A549 treated with AZD9567 at 1 μM for 4 hours (cell line): ENCODE measurements around the gene EDC4. TPM values are rescaled to one million over a fixed set of nuclear protein-coding genes. Genes with fewer than 3 reads are reported as not detected.

ENCODE experiments used
- total RNA-seq: library from RNA; stranded (reverse); fragments of 200-300 nt; extraction: Qiagen RNA extraction; gene quantifications from 5 replicates; pipeline ENCODE4 v1.2.3, GENCODE V29; 2022; ENCODE audit not compliant: insufficient read depth

The EDC4 gene, protein sequence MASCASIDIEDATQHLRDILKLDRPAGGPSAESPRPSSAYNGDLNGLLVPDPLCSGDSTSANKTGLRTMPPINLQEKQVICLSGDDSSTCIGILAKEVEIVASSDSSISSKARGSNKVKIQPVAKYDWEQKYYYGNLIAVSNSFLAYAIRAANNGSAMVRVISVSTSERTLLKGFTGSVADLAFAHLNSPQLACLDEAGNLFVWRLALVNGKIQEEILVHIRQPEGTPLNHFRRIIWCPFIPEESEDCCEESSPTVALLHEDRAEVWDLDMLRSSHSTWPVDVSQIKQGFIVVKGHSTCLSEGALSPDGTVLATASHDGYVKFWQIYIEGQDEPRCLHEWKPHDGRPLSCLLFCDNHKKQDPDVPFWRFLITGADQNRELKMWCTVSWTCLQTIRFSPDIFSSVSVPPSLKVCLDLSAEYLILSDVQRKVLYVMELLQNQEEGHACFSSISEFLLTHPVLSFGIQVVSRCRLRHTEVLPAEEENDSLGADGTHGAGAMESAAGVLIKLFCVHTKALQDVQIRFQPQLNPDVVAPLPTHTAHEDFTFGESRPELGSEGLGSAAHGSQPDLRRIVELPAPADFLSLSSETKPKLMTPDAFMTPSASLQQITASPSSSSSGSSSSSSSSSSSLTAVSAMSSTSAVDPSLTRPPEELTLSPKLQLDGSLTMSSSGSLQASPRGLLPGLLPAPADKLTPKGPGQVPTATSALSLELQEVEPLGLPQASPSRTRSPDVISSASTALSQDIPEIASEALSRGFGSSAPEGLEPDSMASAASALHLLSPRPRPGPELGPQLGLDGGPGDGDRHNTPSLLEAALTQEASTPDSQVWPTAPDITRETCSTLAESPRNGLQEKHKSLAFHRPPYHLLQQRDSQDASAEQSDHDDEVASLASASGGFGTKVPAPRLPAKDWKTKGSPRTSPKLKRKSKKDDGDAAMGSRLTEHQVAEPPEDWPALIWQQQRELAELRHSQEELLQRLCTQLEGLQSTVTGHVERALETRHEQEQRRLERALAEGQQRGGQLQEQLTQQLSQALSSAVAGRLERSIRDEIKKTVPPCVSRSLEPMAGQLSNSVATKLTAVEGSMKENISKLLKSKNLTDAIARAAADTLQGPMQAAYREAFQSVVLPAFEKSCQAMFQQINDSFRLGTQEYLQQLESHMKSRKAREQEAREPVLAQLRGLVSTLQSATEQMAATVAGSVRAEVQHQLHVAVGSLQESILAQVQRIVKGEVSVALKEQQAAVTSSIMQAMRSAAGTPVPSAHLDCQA (N-terminal part only)
- total RNA-seq: 38.5 to 68.1 TPM (median 65.8 TPM) in 5 replicates

DNA sequence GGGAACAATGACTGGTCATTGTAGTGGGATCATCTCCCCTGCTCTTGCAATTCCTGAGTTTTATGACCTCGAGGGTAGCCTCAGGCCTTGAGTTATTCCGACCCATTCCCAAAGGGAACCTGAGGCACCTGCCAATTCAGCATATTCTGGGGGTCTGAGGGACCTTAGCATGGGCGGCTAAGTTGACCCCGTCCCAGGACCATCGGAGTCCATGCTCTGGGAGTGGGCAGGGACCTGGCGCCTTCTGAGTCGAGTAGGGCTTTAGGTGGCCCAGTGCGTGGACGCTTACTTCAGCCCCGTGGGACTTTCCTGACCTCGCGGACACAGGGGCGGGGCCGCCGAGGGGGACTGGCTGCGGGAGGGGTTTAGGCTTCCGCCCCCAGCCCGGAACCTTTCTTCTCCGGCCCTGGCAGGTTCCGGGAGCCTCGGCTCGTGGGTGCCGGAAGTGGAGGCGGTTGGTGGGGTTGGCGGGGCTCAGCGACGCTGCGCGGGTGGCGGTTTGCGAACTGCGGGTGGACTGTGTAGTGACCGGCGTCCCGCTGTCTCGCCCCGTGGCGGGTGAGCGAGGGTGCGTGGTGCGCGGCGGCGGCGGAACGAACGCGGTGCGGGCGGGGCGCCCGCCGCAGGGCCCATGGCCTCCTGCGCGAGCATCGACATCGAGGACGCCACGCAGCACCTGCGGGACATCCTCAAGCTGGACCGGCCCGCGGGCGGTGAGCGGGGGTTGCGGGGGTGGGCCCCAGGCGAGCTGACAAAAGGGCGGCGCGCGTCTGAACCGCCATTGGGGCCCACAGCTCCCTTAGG lies at the start of gene EDC4:
Gene EDC4 (plus strand): TSS at position 422 of the 804 bp plus-strand sequence. CDS start 210 bp downstream, at position 632.

DNA sequence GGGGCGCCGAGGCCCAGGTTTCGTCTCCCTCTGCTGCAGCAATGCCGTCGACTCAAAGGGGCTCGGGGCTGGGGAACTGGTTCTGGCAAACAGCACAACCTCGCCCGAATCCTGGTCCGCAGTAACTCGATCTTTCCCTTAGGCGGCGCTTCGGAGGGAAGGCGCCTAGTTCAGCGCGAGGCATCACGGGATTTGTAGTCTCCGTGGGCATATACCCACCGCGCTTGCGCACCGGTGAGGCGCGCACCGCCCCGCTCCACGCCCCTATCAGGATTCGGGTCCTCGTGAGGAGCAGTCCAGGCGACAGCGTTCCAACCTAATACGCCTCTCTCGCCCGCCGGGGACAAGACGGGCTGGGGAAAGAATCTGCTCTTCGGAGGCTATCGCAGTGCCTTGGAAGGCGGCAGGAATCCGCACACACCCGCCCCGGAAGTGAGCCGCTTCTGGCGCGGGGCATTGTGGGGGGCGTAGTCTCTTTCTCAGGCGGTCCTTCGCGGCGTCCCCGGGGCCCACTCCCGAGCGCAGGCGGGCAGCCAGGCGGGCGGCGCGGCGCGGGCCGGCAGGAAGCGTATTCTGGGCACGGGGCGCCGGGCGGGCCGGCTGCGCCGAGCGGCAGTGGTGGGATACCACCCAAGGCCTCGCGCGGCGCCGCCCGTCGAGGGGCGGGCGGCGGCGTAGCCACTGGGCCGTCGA lies 30.9 kb upstream of the EDC4 start, which contains the start of gene THAP11:
Gene THAP11 (plus strand): TSS at position 505 of the 693 bp plus-strand sequence. CDS start 235 bp downstream, outside the sequence.

DNA sequence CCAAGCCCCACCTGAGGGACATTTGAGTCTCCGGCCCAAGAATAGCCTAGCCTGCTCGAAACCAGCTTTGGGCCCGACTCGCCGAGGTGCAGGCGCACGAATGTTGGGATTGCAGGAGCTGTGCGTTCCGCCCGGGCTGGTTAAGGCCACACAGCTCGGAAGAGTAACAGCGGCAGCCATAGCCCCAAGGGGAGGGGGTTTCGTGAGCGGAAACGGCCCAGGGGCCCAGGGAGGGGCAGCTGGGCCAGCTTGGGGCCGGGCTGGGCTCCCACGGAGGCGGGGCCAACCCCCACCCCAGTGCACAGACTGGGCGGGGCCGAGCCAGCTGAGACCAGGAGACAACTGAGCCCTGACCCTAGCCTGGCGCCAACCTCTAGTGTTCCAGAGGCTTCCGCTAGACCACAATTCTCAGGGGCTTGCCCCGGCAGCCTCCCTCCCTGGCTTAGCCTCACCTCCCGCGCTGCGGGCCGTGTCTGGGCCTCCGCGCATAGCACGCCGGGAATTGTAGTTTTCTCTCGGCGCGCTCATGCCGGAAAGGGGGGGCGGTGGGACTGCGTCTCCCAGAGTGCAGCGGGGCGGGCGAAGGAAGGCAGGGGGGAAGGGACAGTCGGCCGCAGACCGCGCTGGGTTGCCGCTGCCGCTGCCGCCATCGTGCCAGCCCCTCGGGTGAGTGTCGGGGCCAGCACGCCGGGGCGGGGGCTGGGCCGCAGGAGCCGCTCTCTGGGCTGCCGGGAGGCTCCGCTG lies 26.4 kb upstream of the EDC4 start, which contains the start of gene NUTF2:
Gene NUTF2 (plus strand): TSS at position 614 of the 744 bp plus-strand sequence. CDS start 18,198 bp downstream, outside the sequence.

DNA sequence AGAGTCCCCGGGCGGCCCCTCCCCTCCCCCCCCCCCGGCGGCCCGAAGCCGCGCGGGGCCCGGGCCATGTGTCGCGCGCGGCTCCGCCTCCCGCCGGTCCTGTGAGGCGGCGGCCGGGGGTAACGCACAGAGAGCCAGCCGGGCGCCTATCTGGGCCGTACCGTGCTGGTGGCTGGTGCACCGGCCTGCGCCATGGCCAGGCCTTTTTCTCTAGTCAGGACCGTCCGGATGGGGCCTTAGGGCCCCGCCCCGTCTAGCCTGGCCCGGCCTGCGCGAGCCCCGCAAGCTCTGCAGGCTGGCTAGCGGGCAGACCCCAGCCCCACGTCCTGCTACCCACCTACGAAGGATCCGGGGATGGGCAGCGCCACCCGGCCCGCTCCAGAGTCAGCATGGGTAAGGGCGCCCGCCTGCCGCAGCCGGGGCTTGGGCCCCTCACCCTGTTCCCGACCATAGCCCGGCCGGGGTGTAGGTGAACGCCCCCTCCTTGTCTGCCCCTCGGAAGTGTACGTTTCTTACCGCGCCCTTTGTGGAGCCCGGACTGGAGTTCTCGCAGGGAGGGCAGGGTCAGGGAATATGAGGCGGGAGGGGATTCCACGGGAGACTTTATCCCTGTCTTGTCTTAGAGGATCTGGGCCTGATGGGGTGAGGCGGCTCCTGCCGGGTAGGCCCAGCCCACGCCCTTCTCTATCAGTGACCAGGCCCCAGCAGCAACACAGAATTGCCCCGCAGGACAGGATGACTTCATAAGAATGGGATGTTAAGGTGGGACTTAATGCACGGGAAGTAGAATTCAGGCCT lies 25.6 kb upstream of the EDC4 start, which contains the start of gene CENPT:
Gene CENPT (minus strand): TSS at position 630 of the 798 bp plus-strand sequence. CDS start 13,834 bp downstream, outside the sequence.

DNA sequence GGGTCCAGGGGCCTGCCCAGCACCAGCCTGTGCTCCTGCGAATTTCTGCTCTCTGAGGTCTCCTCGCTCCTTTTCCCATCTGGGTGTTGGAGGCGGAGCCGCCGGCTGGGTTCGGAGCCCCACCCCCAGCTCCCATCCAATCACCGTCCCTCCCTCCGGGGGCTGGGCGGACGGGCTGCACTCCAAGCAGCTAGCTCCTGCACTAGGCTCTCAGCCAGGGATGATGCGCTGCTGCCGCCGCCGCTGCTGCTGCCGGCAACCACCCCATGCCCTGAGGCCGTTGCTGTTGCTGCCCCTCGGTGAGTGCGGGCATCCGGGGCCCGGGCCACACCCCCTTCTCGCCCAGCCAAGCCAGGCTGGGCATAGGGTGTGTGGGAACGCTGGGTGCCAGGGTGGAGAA lies 11.8 kb downstream of the EDC4 start, which contains the start of gene NRN1L:
Gene NRN1L (plus strand): TSS at position 202 of the 400 bp plus-strand sequence. CDS start 19 bp downstream, at position 221.

DNA sequence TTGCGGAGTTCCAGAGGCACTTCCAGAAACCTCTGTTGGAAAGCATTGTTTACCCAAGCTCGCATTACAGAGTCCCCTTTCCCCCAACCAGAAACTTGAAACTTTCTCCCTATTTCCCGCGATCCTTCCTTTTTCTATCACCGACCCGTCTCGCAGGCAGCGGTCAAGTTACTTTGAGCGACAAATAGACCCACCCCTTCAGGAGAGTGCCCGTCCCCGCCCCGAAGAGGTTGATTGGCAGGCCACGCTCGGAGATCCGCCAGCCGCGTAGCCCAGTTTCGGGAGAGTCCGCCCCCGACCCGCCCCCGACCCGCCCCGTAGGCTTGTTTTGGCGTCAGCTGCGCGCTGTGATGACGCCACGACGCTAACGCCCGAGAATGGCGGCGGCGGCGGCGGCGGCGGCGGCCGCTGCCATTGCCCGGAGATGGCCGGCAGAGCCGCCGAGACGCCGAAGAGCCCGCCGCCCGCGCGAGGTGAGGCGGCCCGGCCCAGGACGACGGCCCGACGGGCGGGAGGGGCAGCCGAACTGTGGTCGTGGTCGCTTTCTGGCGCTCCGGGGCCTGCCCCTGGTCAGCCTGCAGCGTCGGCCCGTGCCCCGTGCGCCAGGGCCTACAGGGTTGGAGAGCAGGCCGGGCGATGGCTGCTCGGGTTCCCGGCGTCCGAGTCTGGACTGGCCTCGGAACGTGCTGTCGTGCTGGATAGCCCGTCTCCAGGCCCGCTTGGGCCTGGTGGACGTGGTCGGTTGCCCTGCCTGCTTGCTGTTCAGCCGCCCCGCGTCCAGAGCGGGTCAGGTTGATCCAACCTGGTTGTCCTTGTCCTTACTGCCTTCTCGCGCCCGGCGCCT lies 20.3 kb downstream of the EDC4 start, which contains the start of gene PSKH1:
Gene PSKH1 (plus strand): TSS at position 356 of the 844 bp plus-strand sequence. CDS start 15,496 bp downstream, outside the sequence.

Other genes starting within 250 kb of the EDC4 start
- gene CARMIL2, start 227.9 kb upstream of the EDC4 start, total RNA-seq: 0.62 to 2.4 TPM (median 2.1 TPM) in 5 replicates
- gene ACD, start 212.8 kb upstream of the EDC4 start, total RNA-seq: 34.7 to 38.7 TPM (median 36.6 TPM) in 5 replicates
- gene PARD6A, start 212.1 kb upstream of the EDC4 start, total RNA-seq: 1.8 to 2.2 TPM (median 2.1 TPM) in 4 of 5 replicates, not detected in the other
- 3.3 to 12.0 TPM (median 10.3 TPM) in 5 replicates for gene ENKD1, start 206.3 kb upstream of the EDC4 start, total RNA-seq
- 0.10 to 0.20 TPM in 2 of 5 replicates, not detected in the others for gene C16orf86, start 206.2 kb upstream of the EDC4 start, total RNA-seq
- 8.9 to 18.3 TPM (median 17.8 TPM) in 5 replicates for gene GFOD2, start 153.7 kb upstream of the EDC4 start, total RNA-seq
- gene RANBP10, start 66.5 kb upstream of the EDC4 start, total RNA-seq: 9.5 to 10.9 TPM (median 10.2 TPM) in 5 replicates
- 0.33 to 0.85 TPM (median 0.43 TPM) in 4 of 5 replicates, not detected in the other for gene TSNAXIP1, start 66.2 kb upstream of the EDC4 start, total RNA-seq
- 23.4 to 41.0 TPM (median 38.1 TPM) in 5 replicates for gene THAP11, start 30.7 kb upstream of the EDC4 start, total RNA-seq
- gene NUTF2, start 26.1 kb upstream of the EDC4 start, total RNA-seq: 234 to 376 TPM (median 237 TPM) in 5 replicates
- 27.5 to 32.3 TPM (median 31.8 TPM) in 5 replicates for gene CENPT, start 25.4 kb upstream of the EDC4 start, total RNA-seq
- 0.29 to 0.37 TPM in 2 of 5 replicates, not detected in the others for gene NRN1L, start 11.8 kb downstream of the EDC4 start, total RNA-seq
- 11.1 to 20.4 TPM (median 15.9 TPM) in 5 replicates for gene PSKH1, start 20.2 kb downstream of the EDC4 start, total RNA-seq
- 1.3 to 3.3 TPM (median 1.8 TPM) in 5 replicates for gene CTRL, start 58.8 kb downstream of the EDC4 start, total RNA-seq
- 33.9 to 55.6 TPM (median 53.0 TPM) in 5 replicates for gene PSMB10, start 63.8 kb downstream of the EDC4 start, total RNA-seq
- gene LCAT, start 71.1 kb downstream of the EDC4 start, total RNA-seq: 3.2 to 14.0 TPM (median 12.7 TPM) in 5 replicates
- gene SLC12A4, start 95.6 kb downstream of the EDC4 start, total RNA-seq: 20.5 to 37.5 TPM (median 34.2 TPM) in 5 replicates
- not detected in 5 replicates for gene DPEP3, start 107.4 kb downstream of the EDC4 start, total RNA-seq
- gene DPEP2, start 126.4 kb downstream of the EDC4 start, total RNA-seq: not detected in 5 replicates
- not detected in 5 replicates for gene DPEP2NB, start 142.9 kb downstream of the EDC4 start, total RNA-seq
- 17.5 to 22.0 TPM (median 21.0 TPM) in 5 replicates for gene DDX28, start 150.2 kb downstream of the EDC4 start, total RNA-seq
- gene DUS2, start 150.2 kb downstream of the EDC4 start, total RNA-seq: 14.9 to 17.4 TPM (median 15.9 TPM) in 5 replicates
- 14.4 to 17.5 TPM (median 15.0 TPM) in 5 replicates for gene NFATC3, start 212.3 kb downstream of the EDC4 start, total RNA-seq